ENCODE data around the gene MAX. TPM values are rescaled to one million over a fixed set of nuclear protein-coding genes. Genes with fewer than 3 reads are reported as not detected.

MAX gene
- total RNA-seq (2014; rRNA removed; shearing (Covaris generic)) (41.1 and 44.5 TPM in 2 replicates), polyA plus RNA-seq (2016; fragmentation: Nextera tagmentation; extraction: Ambion mirVana) (52.8 and 52.9 TPM in 2 replicates)

GRCh38 chr14:65102441-65103149 is at the start of gene MAX:
Gene MAX (minus strand): TSS chr14:65102517. CDS start chr14:65102339, 178 bp downstream.
- Histone ChIP-seq H3K4me2 (ENCODE audit: unreplicated experiment) (peak within 1 kb of the TSS; percentile 92), H3K9me2 (ENCODE audit: insufficient read depth) (no peaks in the 10 kb centered on the region), H3K27ac (peak within 1 kb of the TSS; percentile 84), H3K9me3 (ENCODE audit: low read depth) (no peaks in the 10 kb centered on the region), H2AFZ (peak within 1 kb of the TSS; percentile 99), H3K4me1 (ENCODE audit: insufficient read depth) (peaks cover 24% of the 10 kb centered on the region), H3K36me3 (ENCODE audit: low read depth) (peaks cover 8% of the 10 kb centered on the region; the same call in 1 of the 2 replicates), H3K79me2 (ENCODE audit: insufficient read depth) (peaks cover 47% of the 10 kb centered on the region), H3K27me3 (replicated peaks; ENCODE audit: insufficient read depth) (no peaks in the 10 kb centered on the region), H3K9ac (peak within 1 kb of the TSS; percentile 94), H4K20me1 (ENCODE audit: insufficient read depth) (no peaks in the 10 kb centered on the region), H3K4me3 (peak within 1 kb of the TSS; percentile 89), H3F3A (ENCODE audit: insufficient read depth) (peaks cover 1% of the 10 kb centered on the region; the same call in 1 of the 2 replicates)
- in situ Hi-C loops (cut with MboI): no loop called here
- TF ChIP-seq EZH2phosphoT487 (IDR thresholded peaks at IDR 0.05; ENCODE audit: insufficient read depth, low read depth): no peak
- no peak for TF ChIP-seq EZH2 (IDR thresholded peaks at IDR 0.05; ENCODE audit: insufficient read depth, poor library complexity, severe bottlenecking)
- WGBS, 2 experiments (ENCODE audit: low coverage in 1 of 2, low lambda C conversion rate in 2 of 2, missing lambda C conversion rate in 2 of 2): 1 to 3% methylated on average over 25 to 56 of the region's 61 CpGs
- peak; percentile 99 for DNase-seq

GRCh38 chr14:65151609-65151956 is 49.3 kb upstream of the MAX start:
- peaks cover 4% of the 10 kb centered on the region for H3K4me1 ChIP-seq (ENCODE audit: insufficient read depth)
- no peaks in the 10 kb centered on the region for H3K79me2 ChIP-seq (ENCODE audit: insufficient read depth)
- no peak overlapping the region for H3K4me2 ChIP-seq (ENCODE audit: unreplicated experiment)
- no peak overlapping the region for H3K9ac ChIP-seq
- in situ Hi-C loops (cut with MboI): loop anchor here (25.0 kb wide), 1 partner anchor 911 kb away; no protein-coding TSS in a partner anchor
- H3K27me3 ChIP-seq (replicated peaks; ENCODE audit: insufficient read depth): 0 out of 2 replicates have a peak, but pooled peaks cover 5% of the 10 kb centered on the region
- H3K9me3 ChIP-seq (ENCODE audit: low read depth): no peaks in the 10 kb centered on the region
- H2AFZ ChIP-seq: no peak overlapping the region
- H3K4me3 ChIP-seq: no peak overlapping the region
- no peaks in the 10 kb centered on the region for H3K9me2 ChIP-seq (ENCODE audit: insufficient read depth)
- no peaks in the 10 kb centered on the region for H3F3A ChIP-seq (ENCODE audit: insufficient read depth)
- no peaks in the 10 kb centered on the region for H4K20me1 ChIP-seq (ENCODE audit: insufficient read depth)
- 57 to 61% methylated on average over 6 of the region's 6 CpGs for WGBS, 2 experiments (ENCODE audit: low coverage in 1 of 2, low lambda C conversion rate in 2 of 2, missing lambda C conversion rate in 2 of 2)
- no peak overlapping the region for H3K27ac ChIP-seq
- no peak for DNase-seq
- no peaks in the 10 kb centered on the region for H3K36me3 ChIP-seq (ENCODE audit: low read depth)
- TF ChIP-seq EZH2 (IDR thresholded peaks at IDR 0.05; ENCODE audit: insufficient read depth, poor library complexity, severe bottlenecking) (no peak), EZH2phosphoT487 (IDR thresholded peaks at IDR 0.05; ENCODE audit: insufficient read depth, low read depth) (no peak)

- 0 out of 2 replicates have a peak, but pooled peaks cover 6% of the 10 kb centered on the region for H3K27me3 ChIP-seq (replicated peaks; ENCODE audit: insufficient read depth)
Observed at GRCh38 chr14:65150898-65151608, 48.7 kb upstream of the MAX start.

GRCh38 chr14:65149116-65149515 is 46.8 kb upstream of the MAX start:
- no peak overlapping the region for H2AFZ ChIP-seq
- no peak overlapping the region for H3K27ac ChIP-seq
- in situ Hi-C loops (cut with MboI): no loop called here
- H3K4me2 ChIP-seq (ENCODE audit: unreplicated experiment): no peak overlapping the region
- H3K4me3 ChIP-seq: no peak overlapping the region
- H4K20me1 ChIP-seq (ENCODE audit: insufficient read depth): no peaks in the 10 kb centered on the region
- no peak for DNase-seq
- no peaks in the 10 kb centered on the region for H3K79me2 ChIP-seq (ENCODE audit: insufficient read depth)
- no peaks in the 10 kb centered on the region for H3K4me1 ChIP-seq (ENCODE audit: insufficient read depth)
- no peaks in the 10 kb centered on the region for H3F3A ChIP-seq (ENCODE audit: insufficient read depth)
- H3K27me3 ChIP-seq (replicated peaks; ENCODE audit: insufficient read depth): peaks cover 11% of the 10 kb centered on the region; the same call in 1 of the 2 replicates
- H3K36me3 ChIP-seq (ENCODE audit: low read depth): no peaks in the 10 kb centered on the region
- no peaks in the 10 kb centered on the region for H3K9me3 ChIP-seq (ENCODE audit: low read depth)
- no peaks in the 10 kb centered on the region for H3K9me2 ChIP-seq (ENCODE audit: insufficient read depth)
- TF ChIP-seq EZH2 (IDR thresholded peaks at IDR 0.05; ENCODE audit: insufficient read depth, poor library complexity, severe bottlenecking) (no peak), EZH2phosphoT487 (IDR thresholded peaks at IDR 0.05; ENCODE audit: insufficient read depth, low read depth) (no peak)
- no peak overlapping the region for H3K9ac ChIP-seq
- 58 to 63% methylated on average over 4 of the region's 4 CpGs for WGBS, 2 experiments (ENCODE audit: low coverage in 1 of 2, low lambda C conversion rate in 2 of 2, missing lambda C conversion rate in 2 of 2)

More at GRCh38 chr14:65150898-65151608, 48.7 kb upstream of the MAX start:
- Histone ChIP-seq H3K9me2 (ENCODE audit: insufficient read depth) (no peaks in the 10 kb centered on the region), H3K27ac (no peak overlapping the region), H4K20me1 (ENCODE audit: insufficient read depth) (no peaks in the 10 kb centered on the region), H3K36me3 (ENCODE audit: low read depth) (no peaks in the 10 kb centered on the region), H3K4me3 (no peak overlapping the region), H3K9ac (no peak overlapping the region), H3K4me1 (ENCODE audit: insufficient read depth) (no peaks in the 10 kb centered on the region), H3K4me2 (ENCODE audit: unreplicated experiment) (no peak overlapping the region), H3F3A (ENCODE audit: insufficient read depth) (no peaks in the 10 kb centered on the region), H3K79me2 (ENCODE audit: insufficient read depth) (no peaks in the 10 kb centered on the region), H2AFZ (no peak overlapping the region), H3K9me3 (ENCODE audit: low read depth) (no peaks in the 10 kb centered on the region)
- TF ChIP-seq EZH2phosphoT487 (IDR thresholded peaks at IDR 0.05; ENCODE audit: insufficient read depth, low read depth) (no peak), EZH2 (IDR thresholded peaks at IDR 0.05; ENCODE audit: insufficient read depth, poor library complexity, severe bottlenecking) (no peak)
- 69 to 74% methylated on average over 8 of the region's 8 CpGs for WGBS, 2 experiments (ENCODE audit: low coverage in 1 of 2, low lambda C conversion rate in 2 of 2, missing lambda C conversion rate in 2 of 2)
- DNase-seq: no peak
- in situ Hi-C loops (cut with MboI): loop anchor here (25.0 kb wide), 1 partner anchor 911 kb away; no protein-coding TSS in a partner anchor
